ENCODE measurements around the gene RAX2.

The RAX2 gene

DNA sequence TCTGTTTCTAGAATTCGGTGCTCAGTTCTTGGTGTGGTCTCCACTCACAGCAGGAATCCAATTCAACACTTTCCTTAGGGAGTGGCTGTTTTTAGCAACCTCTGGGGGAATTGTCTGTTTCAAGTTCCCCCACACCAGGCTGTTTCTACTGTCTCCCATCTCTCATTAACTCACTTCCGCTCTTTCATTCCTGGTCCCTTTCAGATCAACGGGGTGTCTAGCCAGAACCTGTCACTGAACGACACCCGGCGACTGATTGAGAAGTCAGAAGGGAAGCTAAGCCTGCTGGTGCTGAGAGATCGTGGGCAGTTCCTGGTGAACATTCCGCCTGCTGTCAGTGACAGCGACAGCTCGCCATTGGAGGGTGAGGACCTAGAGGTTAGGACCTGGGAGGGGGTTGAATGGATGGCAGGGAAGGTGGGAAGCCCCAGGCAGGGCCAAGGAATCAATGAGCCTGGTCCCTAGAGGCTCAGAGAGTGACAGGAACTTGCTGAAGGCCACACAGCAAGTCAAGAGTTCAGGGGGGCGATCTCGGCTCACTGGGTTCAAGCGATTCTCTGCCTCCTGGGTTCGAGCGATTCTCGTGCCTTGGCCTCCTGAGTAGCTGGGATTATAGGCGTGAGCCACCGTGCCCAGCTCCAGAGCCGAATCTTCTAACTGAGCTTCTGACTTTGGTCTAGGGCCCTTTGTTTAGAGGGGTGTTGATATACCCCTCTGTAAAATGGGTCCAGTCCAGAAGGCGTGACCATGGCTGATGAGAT is 38.3 kb downstream of the RAX2 start:
- no peaks in the 10 kb centered on the region for H3K4me1 ChIP-seq (ENCODE audit: control insufficient read depth, insufficient read depth, low read length)
- H3K27me3 ChIP-seq (ENCODE audit: control insufficient read depth, insufficient read depth, low read length) = peaks cover 27% of the 10 kb centered on the region
- H3K4me2 ChIP-seq (ENCODE audit: low read length) = no peak overlapping the region
- H3K4me3 ChIP-seq (ENCODE audit: low read length) = no peak overlapping the region
- H3K36me3 ChIP-seq (ENCODE audit: insufficient read depth, low read length) = no peaks in the 10 kb centered on the region
- no peaks in the 10 kb centered on the region for H3K9me3 ChIP-seq (replicated peaks; ENCODE audit: low read length)
- H3K9ac ChIP-seq (ENCODE audit: low read depth, low read length) = no peak overlapping the region

DNA sequence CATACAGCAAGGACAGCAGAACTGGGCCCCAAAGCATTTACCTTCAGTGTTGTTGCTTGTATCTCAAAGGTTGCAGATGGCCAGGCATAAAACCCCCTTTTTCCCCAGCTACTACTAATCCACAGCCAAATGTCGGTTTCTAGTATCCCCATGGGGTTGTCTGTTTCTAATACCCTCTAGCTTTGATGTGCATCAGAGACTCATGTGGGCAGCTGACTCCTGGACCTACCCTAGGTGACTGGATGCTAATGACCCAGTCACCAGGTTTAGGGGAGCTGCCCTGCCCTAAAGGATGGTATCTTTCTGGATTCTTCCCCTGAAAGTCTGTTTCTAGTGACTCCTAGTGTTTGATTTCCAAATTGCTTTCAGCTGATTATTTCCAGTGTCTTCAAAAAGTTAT is 39.9 kb downstream of the RAX2 start:
- Histone ChIP-seq H3K4me2 (ENCODE audit: low read length) (no peak overlapping the region), H3K9me3 (replicated peaks; ENCODE audit: low read length) (no peaks in the 10 kb centered on the region), H3K9ac (ENCODE audit: low read depth, low read length) (no peak overlapping the region), H3K4me1 (ENCODE audit: control insufficient read depth, insufficient read depth, low read length) (peaks cover 8% of the 10 kb centered on the region), H3K36me3 (ENCODE audit: insufficient read depth, low read length) (no peaks in the 10 kb centered on the region), H3K27me3 (ENCODE audit: control insufficient read depth, insufficient read depth, low read length) (peaks cover 12% of the 10 kb centered on the region), H3K4me3 (ENCODE audit: low read length) (no peak overlapping the region)

DNA sequence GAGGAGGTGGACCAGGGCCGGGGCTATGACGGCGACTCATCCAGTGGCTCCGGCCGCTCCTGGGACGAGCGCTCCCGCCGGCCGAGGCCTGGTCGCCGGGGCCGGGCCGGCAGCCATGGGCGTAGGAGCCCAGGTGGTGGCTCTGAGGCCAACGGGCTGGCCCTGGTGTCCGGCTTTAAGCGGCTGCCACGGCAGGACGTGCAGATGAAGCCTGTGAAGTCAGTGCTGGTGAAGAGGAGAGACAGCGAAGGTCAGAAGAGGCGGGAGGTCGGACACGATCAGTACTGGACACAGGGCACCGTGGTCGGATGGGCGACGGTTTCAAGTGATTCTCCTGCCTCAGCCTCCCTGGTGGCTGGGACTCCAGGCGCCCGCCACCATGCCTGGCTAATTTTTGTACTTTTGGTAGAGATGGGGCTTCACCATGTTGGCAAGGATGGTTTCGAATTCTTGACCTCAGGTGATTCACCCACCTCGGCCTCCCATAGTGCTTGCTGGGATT is 41.5 kb downstream of the RAX2 start:
- Histone ChIP-seq H3K4me2 (ENCODE audit: low read length) (no peak overlapping the region), H3K4me1 (ENCODE audit: control insufficient read depth, insufficient read depth, low read length) (peaks cover 8% of the 10 kb centered on the region), H3K36me3 (ENCODE audit: insufficient read depth, low read length) (no peaks in the 10 kb centered on the region), H3K9me3 (replicated peaks; ENCODE audit: low read length) (no peaks in the 10 kb centered on the region), H3K27me3 (ENCODE audit: control insufficient read depth, insufficient read depth, low read length) (peaks cover 10% of the 10 kb centered on the region), H3K4me3 (ENCODE audit: low read length) (no peak overlapping the region), H3K9ac (ENCODE audit: low read depth, low read length) (no peak overlapping the region)

DNA sequence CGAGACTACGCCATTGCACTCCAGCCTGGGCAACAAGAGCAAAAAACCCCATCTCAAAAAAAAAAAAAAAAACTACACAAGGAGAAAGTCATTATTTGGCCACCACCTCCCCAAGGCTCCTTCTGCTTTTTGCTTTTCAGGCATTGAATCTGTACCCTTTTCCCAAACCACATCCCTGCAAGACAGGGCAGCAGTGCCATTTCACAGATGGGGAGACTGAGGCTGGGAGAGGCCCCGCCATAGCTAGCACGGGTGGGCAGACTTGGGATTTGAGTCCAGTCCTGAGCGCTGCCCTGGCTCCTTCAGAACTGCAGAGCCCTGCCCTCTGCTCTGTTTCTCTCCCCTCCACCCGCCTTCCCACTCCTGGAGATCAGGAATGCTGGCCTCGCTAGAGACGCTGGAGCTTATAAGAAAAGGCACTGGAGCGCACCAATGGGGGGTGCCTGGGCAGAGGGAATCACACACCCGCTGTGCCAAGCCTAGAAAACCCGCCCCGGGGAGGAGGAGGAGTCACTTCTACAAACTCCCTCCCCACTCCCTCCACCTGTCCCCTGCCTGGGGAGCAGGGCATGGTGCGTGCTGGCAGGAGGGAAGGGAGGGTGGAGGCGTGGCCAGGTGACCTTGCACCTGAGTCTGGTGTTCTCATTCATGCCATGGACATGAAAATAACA is 46.3 kb downstream of the RAX2 start:
- Histone ChIP-seq H3K9me3 (replicated peaks; ENCODE audit: low read length) (no peaks in the 10 kb centered on the region), H3K4me2 (ENCODE audit: low read length) (no peak overlapping the region), H3K9ac (ENCODE audit: low read depth, low read length) (no peak overlapping the region), H3K4me1 (ENCODE audit: control insufficient read depth, insufficient read depth, low read length) (peaks cover 8% of the 10 kb centered on the region), H3K36me3 (ENCODE audit: insufficient read depth, low read length) (no peaks in the 10 kb centered on the region), H3K27me3 (ENCODE audit: control insufficient read depth, insufficient read depth, low read length) (peaks cover 34% of the 10 kb centered on the region), H3K4me3 (ENCODE audit: low read length) (no peak overlapping the region)

DNA sequence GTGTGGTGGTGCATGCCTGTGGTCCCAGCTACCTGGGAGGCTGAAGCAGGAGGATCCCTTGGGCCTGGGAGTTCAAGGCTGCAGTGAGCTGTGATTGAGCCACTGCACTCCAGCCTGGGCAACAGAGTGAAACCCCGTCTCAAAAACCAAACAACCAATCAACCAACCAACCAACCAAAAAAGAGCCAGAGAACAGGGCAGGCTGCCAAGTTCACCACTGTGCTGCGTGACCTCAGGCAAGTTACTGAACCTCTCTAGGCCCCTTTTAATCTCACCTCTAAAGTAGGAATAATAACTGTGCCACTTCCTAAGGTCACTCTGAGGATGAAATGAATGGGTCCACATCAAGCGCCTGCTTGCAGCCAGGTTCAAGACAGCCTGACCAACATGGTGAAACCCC is 46.9 kb downstream of the RAX2 start:
- Histone ChIP-seq H3K9me3 (replicated peaks; ENCODE audit: low read length) (no peaks in the 10 kb centered on the region), H3K36me3 (ENCODE audit: insufficient read depth, low read length) (no peaks in the 10 kb centered on the region), H3K4me2 (ENCODE audit: low read length) (no peak overlapping the region), H3K9ac (ENCODE audit: low read depth, low read length) (no peak overlapping the region), H3K4me3 (ENCODE audit: low read length) (no peak overlapping the region), H3K4me1 (ENCODE audit: control insufficient read depth, insufficient read depth, low read length) (peaks cover 8% of the 10 kb centered on the region), H3K27me3 (ENCODE audit: control insufficient read depth, insufficient read depth, low read length) (peaks cover 40% of the 10 kb centered on the region)

DNA sequence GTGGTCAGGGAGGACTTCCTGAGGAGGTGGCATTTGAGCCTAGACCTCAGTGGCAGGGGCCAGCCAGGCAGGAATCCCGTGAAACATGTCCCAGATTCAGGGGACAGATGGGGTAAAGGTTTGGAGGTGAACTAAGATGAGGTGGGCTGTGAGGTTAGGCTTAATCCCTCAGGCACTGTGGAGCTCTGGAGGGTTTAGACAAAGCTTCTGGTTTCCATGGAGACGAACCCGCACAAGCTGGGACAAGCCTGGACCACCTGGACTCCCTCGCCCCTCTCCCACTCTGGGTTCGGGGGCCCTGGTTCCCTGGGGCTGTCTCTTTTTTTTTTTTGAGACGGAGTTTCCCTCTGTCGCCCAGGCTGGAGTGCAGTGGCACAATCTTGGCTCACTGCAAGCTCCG is 48.1 kb downstream of the RAX2 start:
- no peaks in the 10 kb centered on the region for H3K36me3 ChIP-seq (ENCODE audit: insufficient read depth, low read length)
- no peak overlapping the region for H3K4me3 ChIP-seq (ENCODE audit: low read length)
- peaks cover 43% of the 10 kb centered on the region for H3K27me3 ChIP-seq (ENCODE audit: control insufficient read depth, insufficient read depth, low read length)
- no peaks in the 10 kb centered on the region for H3K9me3 ChIP-seq (replicated peaks; ENCODE audit: low read length)
- H3K4me2 ChIP-seq (ENCODE audit: low read length) = no peak overlapping the region
- H3K4me1 ChIP-seq (ENCODE audit: control insufficient read depth, insufficient read depth, low read length) = peaks cover 8% of the 10 kb centered on the region
- H3K9ac ChIP-seq (ENCODE audit: low read depth, low read length) = no peak overlapping the region

DNA sequence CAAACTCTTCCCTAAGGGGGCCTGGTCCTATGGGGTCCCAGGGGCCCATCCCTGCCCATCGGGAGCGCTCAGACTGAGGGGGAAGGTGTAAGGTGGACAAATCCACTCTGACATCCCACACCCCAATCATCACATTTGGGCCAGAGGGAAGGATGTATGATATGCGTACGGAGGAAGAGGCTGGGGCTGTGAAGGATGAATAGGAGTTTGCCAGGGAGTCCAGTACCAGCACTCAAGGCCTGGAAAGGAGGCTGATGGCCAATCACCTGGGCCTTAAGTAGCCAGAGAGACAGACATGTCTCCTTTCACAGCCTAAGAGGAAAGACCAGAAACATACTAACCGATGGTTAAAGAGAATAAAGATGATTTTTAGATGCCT is 48.9 kb downstream of the RAX2 start:
- Histone ChIP-seq H3K27me3 (ENCODE audit: control insufficient read depth, insufficient read depth, low read length) (peaks cover 43% of the 10 kb centered on the region), H3K4me3 (ENCODE audit: low read length) (no peak overlapping the region), H3K36me3 (ENCODE audit: insufficient read depth, low read length) (no peaks in the 10 kb centered on the region), H3K9ac (ENCODE audit: low read depth, low read length) (no peak overlapping the region), H3K9me3 (replicated peaks; ENCODE audit: low read length) (no peaks in the 10 kb centered on the region), H3K4me2 (ENCODE audit: low read length) (no peak overlapping the region), H3K4me1 (ENCODE audit: control insufficient read depth, insufficient read depth, low read length) (peaks cover 8% of the 10 kb centered on the region)

DNA sequence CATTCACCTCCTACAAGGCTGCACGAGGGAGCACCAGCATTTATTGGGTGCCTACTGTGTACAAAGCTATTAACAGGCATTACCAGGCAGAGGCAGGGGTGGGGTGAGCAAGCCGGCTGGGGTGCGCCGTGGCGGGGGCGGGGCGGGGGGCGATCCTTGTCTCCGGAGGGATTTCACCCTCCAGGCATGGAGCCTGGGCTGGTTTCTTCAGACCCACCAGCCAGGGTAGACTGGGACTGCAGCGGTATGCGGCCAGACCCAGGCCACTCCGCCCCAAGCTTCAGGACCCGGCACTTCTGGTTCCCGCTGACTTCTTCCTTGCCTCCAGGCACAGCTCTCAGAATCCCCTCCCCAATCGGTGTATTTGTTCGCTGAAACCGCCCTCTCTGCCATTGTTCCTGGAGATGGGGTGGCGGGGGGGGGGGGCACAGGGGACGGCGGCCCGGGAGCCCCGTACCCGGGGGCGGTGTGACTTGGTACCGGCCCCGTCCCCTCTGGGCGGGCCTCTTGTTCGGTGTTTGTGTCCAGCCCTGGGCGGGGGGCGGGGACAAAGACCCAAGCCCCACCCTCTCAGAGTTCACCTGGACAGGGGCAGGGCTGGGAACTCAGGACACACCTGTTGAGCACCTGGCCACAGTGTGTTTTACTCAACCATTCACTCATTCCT is 49.5 kb downstream of the RAX2 start:
- H3K9me3 ChIP-seq (replicated peaks; ENCODE audit: low read length) = no peaks in the 10 kb centered on the region
- peaks cover 43% of the 10 kb centered on the region for H3K27me3 ChIP-seq (ENCODE audit: control insufficient read depth, insufficient read depth, low read length)
- H3K4me2 ChIP-seq (ENCODE audit: low read length) = no peak overlapping the region
- H3K9ac ChIP-seq (ENCODE audit: low read depth, low read length) = no peak overlapping the region
- H3K4me3 ChIP-seq (ENCODE audit: low read length) = no peak overlapping the region
- no peaks in the 10 kb centered on the region for H3K36me3 ChIP-seq (ENCODE audit: insufficient read depth, low read length)
- H3K4me1 ChIP-seq (ENCODE audit: control insufficient read depth, insufficient read depth, low read length) = peaks cover 3% of the 10 kb centered on the region

DNA sequence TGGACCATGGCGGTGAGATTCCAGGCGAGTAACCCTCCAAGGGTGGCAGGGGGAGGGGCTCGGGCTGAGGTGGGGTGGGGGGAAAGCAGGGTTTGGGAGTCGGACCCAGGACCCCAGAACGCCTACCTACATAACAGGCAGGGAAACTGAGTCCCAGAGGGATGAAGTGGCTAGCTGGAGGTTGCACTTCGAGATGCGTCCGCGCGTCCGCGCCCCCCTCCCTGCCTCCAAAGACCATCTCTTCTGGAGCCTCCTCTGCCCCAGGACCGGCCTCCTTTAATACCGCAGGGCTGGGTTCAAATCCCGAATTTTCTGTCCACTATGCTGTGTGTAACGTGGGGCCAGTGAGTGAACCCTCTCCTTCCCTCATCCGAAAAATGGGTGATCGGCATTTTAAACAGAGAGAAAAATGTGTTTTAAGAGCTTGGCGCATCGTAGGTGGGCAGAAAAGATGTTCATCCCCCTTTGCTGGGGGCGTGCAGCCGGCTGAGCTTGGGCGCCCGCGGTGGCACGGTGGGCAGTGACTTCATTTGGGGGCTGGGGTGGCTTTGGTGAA is 50.1 kb downstream of the RAX2 start:
- Histone ChIP-seq H3K4me1 (ENCODE audit: control insufficient read depth, insufficient read depth, low read length) (no peaks in the 10 kb centered on the region), H3K4me3 (ENCODE audit: low read length) (no peak overlapping the region), H3K36me3 (ENCODE audit: insufficient read depth, low read length) (no peaks in the 10 kb centered on the region), H3K9me3 (replicated peaks; ENCODE audit: low read length) (no peaks in the 10 kb centered on the region), H3K9ac (ENCODE audit: low read depth, low read length) (no peak overlapping the region), H3K4me2 (ENCODE audit: low read length) (no peak overlapping the region), H3K27me3 (ENCODE audit: control insufficient read depth, insufficient read depth, low read length) (peaks cover 43% of the 10 kb centered on the region)

DNA sequence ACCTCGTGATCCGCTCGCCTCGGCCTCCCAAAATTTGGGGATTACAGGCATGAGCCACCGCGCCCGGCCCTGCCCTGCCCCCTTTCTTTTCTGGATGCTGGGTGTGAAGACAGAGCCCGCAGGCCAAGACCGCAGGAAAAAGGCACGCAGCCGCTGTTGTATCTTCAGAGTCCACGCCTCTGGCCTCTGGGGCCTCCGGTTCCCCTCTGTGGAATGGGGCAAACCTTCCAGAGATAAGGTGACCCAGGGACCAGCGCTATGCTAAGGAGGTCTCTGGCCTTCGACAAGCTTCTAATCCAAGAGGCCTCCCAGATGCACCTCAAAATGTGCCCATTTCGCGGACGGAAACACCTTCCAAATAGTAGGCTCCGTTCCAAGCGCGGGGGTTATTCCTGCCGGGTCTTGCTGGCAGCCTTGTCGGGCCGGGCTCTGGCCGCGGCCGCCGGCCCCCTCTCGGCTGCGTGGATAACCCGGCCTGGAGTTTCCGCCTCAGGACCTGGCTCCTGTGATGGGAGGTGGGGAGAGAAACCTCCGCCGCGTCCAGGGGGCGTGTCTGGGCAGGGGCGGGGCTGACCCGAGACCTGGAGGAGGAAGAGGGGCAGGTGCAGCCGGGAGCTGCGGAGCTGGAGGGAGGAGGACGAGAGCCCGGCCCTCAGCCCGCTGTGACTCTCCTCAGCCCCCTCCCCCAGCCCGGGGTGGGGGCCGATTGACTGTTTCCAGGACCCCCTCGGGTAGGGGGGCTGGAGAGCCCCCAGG is 50.7 kb downstream of the RAX2 start:
- Histone ChIP-seq H3K4me2 (ENCODE audit: low read length) (peak overlapping the region; percentile 29), H3K27me3 (ENCODE audit: control insufficient read depth, insufficient read depth, low read length) (peaks cover 43% of the 10 kb centered on the region), H3K4me1 (ENCODE audit: control insufficient read depth, insufficient read depth, low read length) (no peaks in the 10 kb centered on the region), H3K36me3 (ENCODE audit: insufficient read depth, low read length) (no peaks in the 10 kb centered on the region), H3K9me3 (replicated peaks; ENCODE audit: low read length) (no peaks in the 10 kb centered on the region), H3K4me3 (ENCODE audit: low read length) (no peak overlapping the region), H3K9ac (ENCODE audit: low read depth, low read length) (no peak overlapping the region)

DNA sequence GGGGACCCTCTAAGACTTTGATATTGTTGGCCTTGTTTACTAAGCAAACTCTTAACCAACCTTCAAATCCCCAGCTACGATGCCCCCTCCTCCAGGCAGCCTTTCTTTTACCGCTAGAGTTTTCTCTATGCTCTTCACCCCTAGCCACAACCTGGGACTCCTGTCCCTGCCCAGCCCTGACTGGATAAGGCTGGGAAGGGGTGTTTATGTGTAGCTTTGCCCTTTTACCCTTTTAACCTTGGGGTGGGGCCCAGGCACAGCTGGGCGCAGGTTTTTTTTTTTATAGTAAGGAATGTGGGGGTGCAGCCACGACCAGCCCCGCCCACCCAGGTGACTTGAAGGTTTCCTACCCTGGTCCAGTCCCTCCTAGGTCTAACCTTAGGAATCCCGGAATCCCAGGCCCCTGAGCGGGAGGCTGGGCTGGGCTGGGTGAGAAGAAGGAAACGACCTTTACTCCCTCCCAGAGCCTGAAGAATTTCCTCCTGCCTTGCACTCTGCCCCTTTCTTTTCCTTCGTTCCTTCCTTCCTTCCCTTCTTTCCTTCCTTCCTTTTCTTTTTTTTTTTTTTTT is 51.6 kb downstream of the RAX2 start:
- Histone ChIP-seq H3K27me3 (ENCODE audit: control insufficient read depth, insufficient read depth, low read length) (peaks cover 36% of the 10 kb centered on the region), H3K9me3 (replicated peaks; ENCODE audit: low read length) (no peaks in the 10 kb centered on the region), H3K9ac (ENCODE audit: low read depth, low read length) (no peak overlapping the region), H3K4me2 (ENCODE audit: low read length) (no peak overlapping the region), H3K4me1 (ENCODE audit: control insufficient read depth, insufficient read depth, low read length) (no peaks in the 10 kb centered on the region), H3K36me3 (ENCODE audit: insufficient read depth, low read length) (no peaks in the 10 kb centered on the region), H3K4me3 (ENCODE audit: low read length) (no peak overlapping the region)

All from skeletal muscle satellite cell (primary cell).